ENCODE data around the gene HOXB3. TPM values are rescaled to one million over a fixed set of nuclear protein-coding genes. Genes with fewer than 3 reads are reported as not detected.

HOXB3 gene
- total RNA-seq = 1 to 10 TPM; 3.1 to 5.4 TPM

DNA sequence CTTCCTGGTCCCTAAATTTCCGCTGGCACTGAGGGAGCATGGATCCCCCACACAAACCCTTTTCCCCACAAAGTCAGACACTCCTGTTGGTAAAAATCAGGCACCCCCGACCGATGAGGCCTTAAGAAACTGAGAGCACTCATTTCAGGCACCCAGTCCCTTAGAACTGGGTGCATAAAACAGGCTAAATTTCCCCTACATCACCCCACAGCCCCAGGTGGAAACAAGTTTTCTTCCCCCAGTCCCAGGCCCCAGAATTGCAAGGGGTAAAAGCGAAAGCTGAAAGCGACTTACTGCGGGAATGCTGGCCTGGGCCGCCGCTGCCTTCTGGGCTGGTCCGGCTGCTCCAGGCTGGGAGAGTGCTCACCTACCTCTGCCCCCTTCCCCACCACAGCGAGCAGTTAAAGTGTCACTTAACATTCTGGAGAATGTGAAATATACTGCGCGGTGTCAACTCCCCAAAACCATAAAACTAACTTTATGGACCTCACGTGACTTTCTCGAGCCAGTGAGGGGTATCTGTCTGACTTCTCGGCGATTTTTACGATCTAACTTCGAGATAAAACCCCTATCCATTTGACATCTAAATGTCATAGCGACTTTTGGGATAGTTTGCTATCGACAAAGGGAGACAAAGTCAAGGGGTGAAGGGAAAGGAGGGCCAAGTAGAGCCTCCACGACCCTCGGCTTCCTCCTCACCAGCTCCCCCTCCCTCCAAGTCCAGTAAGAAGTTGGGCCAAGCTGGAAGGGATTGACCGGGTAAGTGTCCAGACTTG is at the start of gene HOXB3:
Gene HOXB3, minus strand, starts transcription at position 411 of the 776 bp plus-strand sequence. CDS start 37,767 bp downstream, outside the sequence.
- H3K9me3 Mint-ChIP-seq = no peaks in the 10 kb centered on the region
- no peaks in the 10 kb centered on the region for H3K36me3 Mint-ChIP-seq (ENCODE audit: low read depth)
- peaks cover 66% of the 10 kb centered on the region for H3K27me3 Mint-ChIP-seq
- no peak within 1 kb of the TSS for H3K4me3 Mint-ChIP-seq
- no peak for ATAC-seq (replicated peaks)
- no peak within 1 kb of the TSS for H3K27ac Mint-ChIP-seq
- peaks cover 19% of the 10 kb centered on the region for H3K4me1 Mint-ChIP-seq

GRCh38 chr17:48639136-48639535 is 49.1 kb upstream of the HOXB3 start:
- H3K27me3 Mint-ChIP-seq = peaks cover 80% of the 10 kb centered on the region
- no peaks in the 10 kb centered on the region for H3K9me3 Mint-ChIP-seq
- no peak overlapping the region for H3K4me3 Mint-ChIP-seq
- ATAC-seq (replicated peaks) = no peak
- H3K27ac Mint-ChIP-seq = no peak overlapping the region
- no peaks in the 10 kb centered on the region for H3K36me3 Mint-ChIP-seq (ENCODE audit: low read depth)
- peaks cover 8% of the 10 kb centered on the region for H3K4me1 Mint-ChIP-seq

DNA sequence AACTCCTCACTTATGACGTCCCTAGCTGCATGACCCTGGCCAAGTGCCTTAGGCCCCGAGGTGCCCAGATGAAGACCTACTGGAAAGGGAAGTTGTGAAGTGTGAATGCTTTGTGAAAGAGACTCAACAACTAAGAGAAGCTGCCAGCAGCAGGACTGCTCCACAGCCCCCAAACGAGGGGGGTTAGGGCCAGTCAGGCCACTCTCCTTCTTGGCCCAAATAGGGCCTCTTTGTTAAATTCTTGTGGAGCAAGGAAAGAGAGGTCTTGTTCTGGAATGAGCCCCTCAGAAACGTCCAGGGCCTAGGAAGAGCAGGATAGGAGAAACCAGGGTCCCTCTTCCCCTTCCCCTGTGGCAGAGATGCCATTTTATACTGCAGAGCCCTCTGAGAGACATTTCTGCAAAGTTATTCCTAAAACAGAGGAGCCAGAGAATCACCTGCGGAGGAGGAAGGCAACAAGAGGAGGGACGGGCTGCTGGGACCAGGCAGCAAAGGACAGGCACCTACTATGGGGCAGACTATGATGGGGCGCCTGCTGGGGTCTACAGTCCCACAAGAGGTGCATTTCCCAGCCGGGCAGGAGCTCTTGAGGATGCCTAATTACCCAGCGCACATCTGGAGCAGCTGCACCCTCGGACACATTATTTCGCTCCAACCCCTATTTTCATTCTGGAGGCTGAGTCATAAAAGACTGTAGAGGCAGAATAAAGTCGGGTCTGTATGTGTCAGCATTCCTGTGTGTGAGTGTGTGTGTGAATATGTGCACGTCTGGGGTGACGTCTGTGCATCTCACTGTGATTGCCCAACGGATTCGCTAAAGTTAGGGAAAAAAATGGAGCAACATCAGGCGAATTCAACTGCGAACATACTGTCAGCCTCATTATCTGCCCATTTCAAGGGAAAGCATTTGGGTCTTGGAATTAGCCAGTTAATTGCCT is 47.6 kb upstream of the HOXB3 start:
- H3K9me3 Mint-ChIP-seq = no peaks in the 10 kb centered on the region
- H3K36me3 Mint-ChIP-seq (ENCODE audit: low read depth) = no peaks in the 10 kb centered on the region
- peaks cover 8% of the 10 kb centered on the region for H3K4me1 Mint-ChIP-seq
- H3K27ac Mint-ChIP-seq = no peak overlapping the region
- H3K27me3 Mint-ChIP-seq = peaks cover 73% of the 10 kb centered on the region
- no peak overlapping the region for H3K4me3 Mint-ChIP-seq
- ATAC-seq (replicated peaks) = peak; percentile 35

GRCh38 chr17:48636177-48637018 is 46.4 kb upstream of the HOXB3 start:
- H3K4me3 Mint-ChIP-seq = peak overlapping the region; percentile 52
- no peaks in the 10 kb centered on the region for H3K36me3 Mint-ChIP-seq (ENCODE audit: low read depth)
- ATAC-seq (replicated peaks) = peak; percentile 79
- peaks cover 2% of the 10 kb centered on the region for H3K4me1 Mint-ChIP-seq
- H3K27ac Mint-ChIP-seq = no peak overlapping the region
- no peaks in the 10 kb centered on the region for H3K9me3 Mint-ChIP-seq
- peaks cover 72% of the 10 kb centered on the region for H3K27me3 Mint-ChIP-seq

DNA sequence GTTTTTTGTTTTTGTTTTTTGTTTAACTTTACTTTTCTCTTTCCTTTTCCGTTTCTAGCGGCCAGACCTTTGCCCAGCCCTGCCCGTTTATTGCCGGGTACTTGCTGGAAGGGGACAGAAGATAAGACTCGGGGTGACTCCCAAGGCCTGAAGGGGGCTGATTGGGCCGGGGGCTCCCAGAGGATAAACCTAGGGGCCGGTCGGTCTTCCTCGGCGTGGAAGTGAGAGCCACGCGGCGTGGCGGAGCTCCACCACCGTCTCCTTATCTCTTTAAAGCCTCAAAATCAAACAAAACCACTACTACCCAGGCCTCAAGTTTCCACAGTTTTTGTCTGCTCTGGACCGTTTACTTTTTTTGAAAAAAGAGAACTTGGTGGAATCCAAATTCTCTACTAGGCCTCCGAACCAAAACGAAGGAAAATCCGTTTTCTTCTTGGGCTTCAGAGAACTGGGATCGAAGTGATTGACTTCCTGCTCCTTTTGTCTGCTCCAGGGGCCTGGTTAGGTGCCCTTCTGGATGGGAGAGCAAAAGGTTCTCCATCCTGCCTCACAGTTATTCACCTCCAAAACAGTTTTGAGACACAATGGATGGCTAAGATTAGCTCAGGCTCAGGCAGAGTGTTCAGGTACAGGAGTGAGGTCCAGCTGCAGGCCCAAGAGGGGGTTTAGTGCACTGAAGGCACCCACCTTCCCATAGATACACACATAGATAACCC is 44.6 kb upstream of the HOXB3 start:
- no peaks in the 10 kb centered on the region for H3K4me1 Mint-ChIP-seq
- no peaks in the 10 kb centered on the region for H3K36me3 Mint-ChIP-seq (ENCODE audit: low read depth)
- ATAC-seq (replicated peaks) = no peak
- peak overlapping the region; percentile 44 for H3K4me3 Mint-ChIP-seq
- H3K9me3 Mint-ChIP-seq = no peaks in the 10 kb centered on the region
- no peak overlapping the region for H3K27ac Mint-ChIP-seq
- peaks cover 74% of the 10 kb centered on the region for H3K27me3 Mint-ChIP-seq

GRCh38 chr17:48633266-48633677 is 43.2 kb upstream of the HOXB3 start:
- Mint-ChIP-seq H3K27me3 (peaks cover 73% of the 10 kb centered on the region), H3K4me1 (no peaks in the 10 kb centered on the region), H3K36me3 (ENCODE audit: low read depth) (no peaks in the 10 kb centered on the region), H3K4me3 (peak overlapping the region; percentile 44), H3K9me3 (no peaks in the 10 kb centered on the region), H3K27ac (no peak overlapping the region)
- no peak for ATAC-seq (replicated peaks)

GRCh38 chr17:48632579-48633265 is 42.7 kb upstream of the HOXB3 start:
- Mint-ChIP-seq H3K27ac (no peak overlapping the region), H3K27me3 (peaks cover 74% of the 10 kb centered on the region), H3K9me3 (no peaks in the 10 kb centered on the region), H3K4me1 (no peaks in the 10 kb centered on the region), H3K36me3 (ENCODE audit: low read depth) (no peaks in the 10 kb centered on the region), H3K4me3 (peak overlapping the region; percentile 40)
- no peak for ATAC-seq (replicated peaks)

GRCh38 chr17:48631693-48632578 is 41.9 kb upstream of the HOXB3 start:
- no peak for ATAC-seq (replicated peaks)
- H3K9me3 Mint-ChIP-seq = no peaks in the 10 kb centered on the region
- H3K36me3 Mint-ChIP-seq (ENCODE audit: low read depth) = no peaks in the 10 kb centered on the region
- H3K27ac Mint-ChIP-seq = no peak overlapping the region
- peaks cover 1% of the 10 kb centered on the region for H3K4me1 Mint-ChIP-seq
- peaks cover 74% of the 10 kb centered on the region for H3K27me3 Mint-ChIP-seq
- H3K4me3 Mint-ChIP-seq = no peak overlapping the region

DNA sequence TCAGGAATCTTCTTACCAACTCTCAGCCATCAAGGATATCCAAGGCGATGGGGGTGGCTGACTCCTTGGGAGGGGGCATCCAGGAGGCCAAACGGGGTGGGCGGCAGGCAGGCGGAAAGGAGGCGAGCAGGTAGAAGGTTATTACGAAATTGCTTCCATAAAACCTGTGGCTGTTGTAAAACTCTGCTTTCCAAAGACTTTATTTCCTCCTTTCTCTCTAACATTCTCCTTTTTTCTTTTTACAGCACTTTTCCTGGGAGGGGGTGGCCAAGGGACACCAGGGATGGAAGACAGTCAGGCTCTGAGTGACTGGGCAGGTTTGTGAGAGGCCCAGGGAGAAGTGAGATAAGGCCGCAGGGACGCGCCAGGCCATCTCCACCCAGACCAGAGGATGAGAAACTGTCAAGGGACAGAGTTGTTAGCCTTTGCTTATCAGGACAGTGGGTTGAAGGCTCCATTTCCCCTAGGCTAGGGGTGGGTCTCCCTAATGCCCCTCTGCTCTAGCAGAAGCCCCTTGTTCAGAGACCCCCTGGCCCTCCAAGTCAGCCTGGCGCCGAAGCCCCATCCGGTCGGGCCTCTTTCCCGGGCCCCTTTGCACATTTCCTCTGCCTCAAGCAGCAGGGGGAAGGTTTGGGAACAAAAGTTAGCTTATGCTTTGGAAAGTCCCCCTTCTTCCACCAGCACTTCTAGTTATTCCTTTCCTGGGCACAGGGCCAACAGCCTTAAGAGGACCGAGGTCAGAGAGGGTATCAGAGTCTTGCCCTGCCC is 41.1 kb upstream of the HOXB3 start:
- H3K27me3 Mint-ChIP-seq = peaks cover 76% of the 10 kb centered on the region
- no peaks in the 10 kb centered on the region for H3K9me3 Mint-ChIP-seq
- no peaks in the 10 kb centered on the region for H3K36me3 Mint-ChIP-seq (ENCODE audit: low read depth)
- no peak for ATAC-seq (replicated peaks)
- no peak overlapping the region for H3K4me3 Mint-ChIP-seq
- peaks cover 9% of the 10 kb centered on the region for H3K4me1 Mint-ChIP-seq
- H3K27ac Mint-ChIP-seq = no peak overlapping the region

GRCh38 chr17:48630009-48630924 is 40.2 kb upstream of the HOXB3 start:
- Mint-ChIP-seq H3K4me3 (no peak overlapping the region), H3K27ac (no peak overlapping the region), H3K36me3 (ENCODE audit: low read depth) (no peaks in the 10 kb centered on the region), H3K9me3 (no peaks in the 10 kb centered on the region), H3K27me3 (peaks cover 74% of the 10 kb centered on the region), H3K4me1 (peaks cover 9% of the 10 kb centered on the region)
- no peak for ATAC-seq (replicated peaks)

DNA sequence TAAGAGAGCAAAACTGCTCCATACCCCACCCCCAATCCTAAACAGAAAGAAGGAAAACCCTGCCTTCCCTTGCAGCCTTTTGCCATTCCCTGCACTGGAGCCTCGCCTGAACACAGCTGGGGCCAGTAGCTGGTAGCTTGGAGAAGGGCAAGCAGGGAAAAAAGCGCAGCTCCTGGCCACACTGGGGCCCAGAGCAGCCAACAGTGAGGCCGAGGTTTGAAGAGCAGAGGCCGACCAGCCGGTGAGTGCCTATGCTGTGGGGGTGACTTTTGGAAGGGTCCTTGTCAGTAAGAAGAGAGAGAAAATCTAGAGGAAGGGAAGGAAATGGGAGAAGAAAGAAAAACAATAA is 39.3 kb upstream of the HOXB3 start:
- Mint-ChIP-seq H3K4me1 (peaks cover 9% of the 10 kb centered on the region), H3K27ac (no peak overlapping the region), H3K9me3 (no peaks in the 10 kb centered on the region), H3K4me3 (no peak overlapping the region), H3K27me3 (peaks cover 68% of the 10 kb centered on the region), H3K36me3 (ENCODE audit: low read depth) (no peaks in the 10 kb centered on the region)
- no peak for ATAC-seq (replicated peaks)

All from activated T-helper 17 cell treated with anti-CD3 and anti-CD28 coated beads, Interleukin-2, amount 50 U/mL, for 72 hours (primary cell).